Activated T-cell treated with anti-CD3 and anti-CD28 coated beads for 48 hours (primary cell): ENCODE data around the gene NTN4.
"Not testable (repeated sequence)": the region's sequence is repeated elsewhere in the genome, so short reads cannot be mapped to it uniquely, and the experiment has no call there.

Experiments used
- DNase-seq: peaks from one replicate; pipeline ENCODE4 v3.0.0-alpha.2; 2020; ENCODE audit warnings: low read depth

NTN4 gene

GRCh38 chr12:95709152-95709551, 81.4 kb downstream of the NTN4 start:
- no peak for DNase-seq

GRCh38 chr12:95705143-95705542, 85.4 kb downstream of the NTN4 start:
- no peak for DNase-seq

DNA sequence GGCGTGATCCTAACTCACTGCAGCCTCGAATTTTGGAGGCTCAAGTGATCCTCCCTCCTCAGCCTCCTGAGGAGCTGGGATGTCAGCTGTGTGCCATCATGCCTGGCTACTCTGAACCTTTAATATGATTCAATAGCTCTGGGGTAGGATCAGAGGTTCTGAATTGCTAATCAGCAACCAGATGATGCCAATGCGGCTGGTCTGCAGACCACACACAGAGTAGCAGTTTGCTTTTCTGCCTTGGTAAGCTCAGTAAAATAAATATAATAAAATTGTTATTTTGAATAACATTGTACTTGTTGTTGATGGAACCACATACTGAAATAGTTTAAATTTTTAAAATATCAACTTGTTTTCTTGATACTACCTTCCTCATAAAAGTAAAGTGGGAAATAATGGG, 86.6 kb downstream of the NTN4 start:
- no peak for DNase-seq

GRCh38 chr12:95701722-95702418, 88.7 kb downstream of the NTN4 start:
- DNase-seq = no peak

GRCh38 chr12:95701275-95701674, 89.3 kb downstream of the NTN4 start:
- no peak for DNase-seq

- no peak for DNase-seq
These were observed 90.2 kb downstream of the NTN4 start for GRCh38 chr12:95700316-95700785.

DNA sequence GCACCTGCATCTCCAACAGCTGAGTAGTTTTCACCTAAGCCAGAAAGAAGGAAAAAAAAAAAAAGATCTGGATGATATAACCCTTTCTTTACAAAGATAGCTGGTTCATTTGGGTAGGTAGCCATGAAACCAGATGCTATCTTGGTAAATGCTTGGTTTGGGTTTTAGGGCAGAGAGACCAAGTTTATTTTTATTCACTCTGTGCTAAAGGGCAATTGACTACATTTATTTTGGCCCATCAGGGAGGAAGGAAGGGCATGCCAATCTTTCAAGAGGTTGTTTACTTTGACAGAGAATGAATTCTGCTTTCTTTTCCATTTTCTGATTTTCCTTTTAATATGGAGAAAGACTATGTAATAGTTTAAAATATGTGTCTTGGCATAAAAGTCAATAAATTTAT, 91.0 kb downstream of the NTN4 start:
- no peak for DNase-seq

- DNase-seq = no peak
These were observed 96.4 kb downstream of the NTN4 start for GRCh38 chr12:95694136-95694535.

DNA sequence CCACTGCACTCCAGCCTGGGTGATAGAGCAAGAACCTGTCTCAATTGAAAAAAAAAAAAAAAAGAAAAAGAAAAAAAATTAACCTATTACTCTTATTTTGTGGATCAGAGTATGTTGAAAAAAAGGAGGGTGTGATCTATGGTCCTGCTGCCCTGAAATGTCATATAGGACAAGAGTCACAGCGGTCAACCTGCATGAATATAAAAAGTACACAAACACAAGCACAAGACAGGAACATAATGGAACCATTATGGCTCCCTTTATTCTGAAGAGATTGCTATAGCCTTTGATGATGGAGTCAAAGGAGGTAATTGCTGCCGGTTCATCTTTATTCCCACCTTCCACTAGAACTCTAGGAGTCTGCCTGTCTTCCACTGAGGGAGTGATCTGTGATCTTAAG, 96.9 kb downstream of the NTN4 start:
- no peak for DNase-seq

- DNase-seq = no peak
These were observed 99.5 kb downstream of the NTN4 start for GRCh38 chr12:95690861-95691635.

GRCh38 chr12:95687937-95688336, 102.6 kb downstream of the NTN4 start:
- no peak for DNase-seq

DNA sequence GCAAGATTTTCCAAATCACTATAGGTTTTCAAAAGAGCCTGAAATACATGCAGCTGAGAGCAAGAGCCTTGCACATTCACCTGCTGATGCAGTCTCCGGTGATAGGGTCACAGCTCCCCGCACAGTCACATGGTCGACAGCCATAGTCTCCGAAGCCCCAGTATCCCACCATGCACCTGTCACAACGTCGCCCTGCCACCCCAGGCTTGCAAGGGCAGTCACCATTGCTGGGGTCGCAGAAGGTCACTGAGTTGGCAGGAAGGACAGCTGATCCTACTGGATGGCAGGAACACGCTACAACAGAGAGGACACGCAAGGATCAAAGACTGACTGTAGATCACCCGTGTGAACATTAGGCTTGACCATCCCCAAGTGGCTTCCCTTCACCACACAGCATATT, 107.1 kb downstream of the NTN4 start:
- DNase-seq = no peak

- DNase-seq = no peak
These were observed 109.3 kb downstream of the NTN4 start for GRCh38 chr12:95681210-95681765.

DNA sequence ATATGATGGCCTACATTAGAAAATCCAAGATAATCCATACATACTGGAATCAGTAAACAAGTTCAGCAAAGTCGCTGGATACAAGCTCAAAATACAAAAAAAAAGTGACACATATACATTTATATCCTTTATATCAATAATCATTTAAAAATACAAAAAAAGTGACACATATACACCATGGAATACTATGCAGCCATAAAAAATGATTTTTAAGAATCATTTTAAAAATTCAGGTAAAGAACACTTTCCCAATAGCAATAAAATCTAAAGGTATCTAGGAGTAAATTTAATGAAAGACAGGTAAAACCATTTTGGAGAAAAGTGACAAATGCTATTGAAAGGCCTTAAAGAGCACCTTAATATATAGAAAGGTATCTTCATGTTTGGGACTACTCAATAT, 111.9 kb downstream of the NTN4 start:
- no peak for DNase-seq

GRCh38 chr12:95677782-95678181, 112.8 kb downstream of the NTN4 start:
- not testable (repeated sequence) for DNase-seq

DNA sequence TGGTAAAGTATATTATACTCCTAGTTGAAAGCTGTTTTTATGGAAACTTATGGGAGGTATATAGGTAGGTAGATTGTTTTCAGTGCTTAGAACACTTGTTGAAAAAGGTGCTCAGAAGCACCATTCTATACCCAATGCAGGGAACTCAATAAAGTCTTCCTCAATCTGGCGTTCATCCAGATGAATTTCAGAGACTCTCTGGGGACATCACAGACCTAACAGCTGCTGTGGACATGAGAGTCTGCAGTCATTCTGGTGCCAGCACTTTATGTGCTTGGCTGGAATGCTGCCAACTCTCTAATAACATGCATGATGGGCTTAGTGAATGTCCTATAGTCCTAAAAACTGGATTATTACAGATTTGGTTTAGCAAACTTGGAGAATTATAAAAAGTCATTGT, 115.9 kb downstream of the NTN4 start:
- DNase-seq = no peak

- no peak for DNase-seq
These were observed 116.4 kb downstream of the NTN4 start for GRCh38 chr12:95674163-95674562.

DNA sequence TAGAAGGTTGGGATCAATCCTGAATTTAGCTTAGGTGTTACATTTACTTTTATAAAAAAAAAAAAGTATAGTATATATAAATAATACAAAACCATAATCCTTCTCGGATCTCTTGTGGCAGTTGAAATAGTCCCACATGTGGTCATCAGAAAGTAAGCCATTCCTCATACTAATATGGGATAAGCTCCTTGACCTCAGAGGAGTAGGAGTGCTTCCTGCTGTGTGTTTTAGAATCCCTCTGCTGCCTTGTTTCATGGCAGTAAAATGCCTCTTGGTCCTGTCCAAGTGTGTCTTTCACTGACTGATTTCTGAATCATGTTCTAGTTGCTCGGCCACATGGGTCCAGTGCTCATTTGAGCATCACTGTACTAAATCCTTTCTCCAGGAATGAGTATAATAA, 117.0 kb downstream of the NTN4 start:
- no peak for DNase-seq

DNA sequence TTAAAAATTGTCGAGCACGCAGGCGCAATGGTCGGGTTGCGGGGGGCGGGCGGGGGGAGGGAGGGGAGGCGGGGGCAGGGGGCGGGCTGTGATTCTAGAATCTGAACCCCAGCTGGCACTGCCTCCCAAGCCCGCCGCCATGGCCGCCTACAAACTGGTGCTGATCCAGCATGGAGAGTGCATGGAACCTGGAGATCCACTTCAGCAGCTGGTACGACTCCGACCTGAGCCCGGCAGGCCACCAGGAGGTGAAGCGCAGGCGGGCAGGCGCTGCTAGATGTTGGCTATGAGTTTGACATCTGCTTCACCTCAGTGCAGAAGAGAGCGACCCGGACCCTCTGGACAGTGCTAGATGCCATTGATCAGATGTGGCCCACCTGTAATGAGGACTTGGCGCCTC, 118.4 kb downstream of the NTN4 start:
- DNase-seq = no peak

DNA sequence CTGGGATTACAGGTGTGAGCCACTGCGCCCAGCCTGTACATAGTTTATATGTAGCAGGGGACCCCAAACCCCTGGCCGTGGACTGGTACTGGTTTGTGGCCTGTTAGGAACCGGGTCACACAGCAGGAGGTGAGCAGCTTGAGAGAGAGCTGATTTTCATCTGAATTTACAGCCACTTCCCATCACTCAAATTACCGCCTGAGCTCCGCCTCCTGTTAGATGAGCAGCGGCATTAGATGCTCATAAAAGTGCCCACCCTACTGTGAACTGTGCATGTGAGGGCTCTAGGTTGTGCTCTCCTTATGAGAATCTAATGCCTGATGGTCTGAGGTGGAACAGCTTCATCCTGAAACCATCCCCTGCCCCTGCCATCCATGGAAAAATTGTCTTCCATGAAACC, 119.3 kb downstream of the NTN4 start:
- no peak for DNase-seq

GRCh38 chr12:95663525-95663924, 127.0 kb downstream of the NTN4 start:
- DNase-seq = no peak

GRCh38 chr12:95661360-95661759, 129.2 kb downstream of the NTN4 start:
- no peak for DNase-seq

GRCh38 chr12:95658386-95658785, 132.2 kb downstream of the NTN4 start:
- no peak for DNase-seq
